ENCODE data around the gene RHOC. TPM values are rescaled to one million over a fixed set of nuclear protein-coding genes. Genes with fewer than 3 reads are reported as not detected.

RHOC gene
- total and polyA plus RNA-seq, 2 donors (not counting 1 experiment from before 2014, with no cell fraction given), result 484 to 857 TPM

- H3K79me2 ChIP-seq (ENCODE audit: control insufficient read depth, insufficient read depth, low read length), result peaks cover 2% of the 10 kb centered on the region
- no peaks in the 10 kb centered on the region for H4K20me1 ChIP-seq (ENCODE audit: control insufficient read depth, extremely low read depth, insufficient read depth, low read length)
- DNase-seq (ENCODE audit: low read depth in 2 of 2), result no peak
- no peaks in the 10 kb centered on the region for H3K9me3 ChIP-seq (ENCODE audit: control insufficient read depth, insufficient read depth, low read depth, low read length)
- H3K36me3 ChIP-seq (ENCODE audit: control insufficient read depth, insufficient read depth, low read length), result peaks cover 2% of the 10 kb centered on the region
- H3K27me3 ChIP-seq (ENCODE audit: control insufficient read depth, insufficient read depth, low read length), result no peaks in the 10 kb centered on the region
- no peak overlapping the region for H3K27ac ChIP-seq (ENCODE audit: insufficient read depth, low read length)
- no peaks in the 10 kb centered on the region for H3K4me1 ChIP-seq (ENCODE audit: control insufficient read depth, extremely low read depth, insufficient read depth, low read length)
- H2AFZ ChIP-seq (ENCODE audit: low read length), result no peak overlapping the region
- no peak overlapping the region for H3K4me2 ChIP-seq (ENCODE audit: extremely low read depth, insufficient read depth, low read length)
- no peak overlapping the region for H3K9ac ChIP-seq (ENCODE audit: insufficient read depth, low read length)
- TF ChIP-seq, protein P1, sequence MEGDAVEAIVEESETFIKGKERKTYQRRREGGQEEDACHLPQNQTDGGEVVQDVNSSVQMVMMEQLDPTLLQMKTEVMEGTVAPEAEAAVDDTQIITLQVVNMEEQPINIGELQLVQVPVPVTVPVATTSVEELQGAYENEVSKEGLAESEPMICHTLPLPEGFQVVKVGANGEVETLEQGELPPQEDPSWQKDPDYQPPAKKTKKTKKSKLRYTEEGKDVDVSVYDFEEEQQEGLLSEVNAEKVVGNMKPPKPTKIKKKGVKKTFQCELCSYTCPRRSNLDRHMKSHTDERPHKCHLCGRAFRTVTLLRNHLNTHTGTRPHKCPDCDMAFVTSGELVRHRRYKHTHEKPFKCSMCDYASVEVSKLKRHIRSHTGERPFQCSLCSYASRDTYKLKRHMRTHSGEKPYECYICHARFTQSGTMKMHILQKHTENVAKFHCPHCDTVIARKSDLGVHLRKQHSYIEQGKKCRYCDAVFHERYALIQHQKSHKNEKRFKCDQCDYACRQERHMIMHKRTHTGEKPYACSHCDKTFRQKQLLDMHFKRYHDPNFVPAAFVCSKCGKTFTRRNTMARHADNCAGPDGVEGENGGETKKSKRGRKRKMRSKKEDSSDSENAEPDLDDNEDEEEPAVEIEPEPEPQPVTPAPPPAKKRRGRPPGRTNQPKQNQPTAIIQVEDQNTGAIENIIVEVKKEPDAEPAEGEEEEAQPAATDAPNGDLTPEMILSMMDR (conservative IDR thresholded peaks at IDR 0.05 in 1 of 2, IDR thresholded peaks at IDR 0.05 in 1 of 2; ENCODE audit: low read depth in 1 of 2, low read length in 2 of 2), result no peak
- TF ChIP-seq EZH2 (IDR thresholded peaks at IDR 0.05; ENCODE audit: low read length, missing control alignments), result no peak
- H3K4me3 ChIP-seq (replicated peaks in 1 of 4; ENCODE audit: control extremely low read depth in 1 of 4, insufficient read depth in 1 of 4, low read depth in 3 of 4, low read length in 4 of 4), result no peak overlapping the region
These were observed 21.0 kb downstream of the RHOC start for GRCh38 chr1:112685913-112686312.

DNA sequence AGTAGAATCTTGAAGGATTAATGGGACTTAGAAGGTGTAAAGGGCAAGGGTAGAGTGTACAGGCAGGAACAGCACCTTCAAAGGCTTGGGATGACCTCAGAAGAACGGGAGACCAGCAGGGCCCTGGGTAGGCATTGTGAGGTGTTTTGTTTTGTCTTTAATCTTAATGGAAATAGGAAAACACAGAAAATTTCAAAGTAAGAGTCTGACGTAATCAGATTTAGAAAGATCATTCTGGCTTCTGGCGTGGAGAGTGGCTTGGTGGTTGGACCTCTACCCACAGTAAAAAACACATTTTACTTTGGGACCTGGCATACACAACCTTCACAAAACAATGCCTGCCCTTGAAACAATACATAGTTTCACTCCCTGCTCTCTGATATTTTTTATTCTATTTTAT is 28.3 kb downstream of the RHOC start:
- Histone ChIP-seq H3K36me3 (ENCODE audit: control insufficient read depth, insufficient read depth, low read length) (no peaks in the 10 kb centered on the region), H3K9me3 (ENCODE audit: control insufficient read depth, insufficient read depth, low read depth, low read length) (no peaks in the 10 kb centered on the region), H3K27ac (ENCODE audit: insufficient read depth, low read length) (no peak overlapping the region), H3K4me2 (ENCODE audit: extremely low read depth, insufficient read depth, low read length) (no peak overlapping the region), H3K79me2 (ENCODE audit: control insufficient read depth, insufficient read depth, low read length) (peaks cover 13% of the 10 kb centered on the region), H3K4me3 (replicated peaks in 1 of 4; ENCODE audit: control extremely low read depth in 1 of 4, insufficient read depth in 1 of 4, low read depth in 3 of 4, low read length in 4 of 4) (no peak overlapping the region), H4K20me1 (ENCODE audit: control insufficient read depth, extremely low read depth, insufficient read depth, low read length) (no peaks in the 10 kb centered on the region), H3K9ac (ENCODE audit: insufficient read depth, low read length) (no peak overlapping the region), H3K4me1 (ENCODE audit: control insufficient read depth, extremely low read depth, insufficient read depth, low read length) (peaks cover 5% of the 10 kb centered on the region), H3K27me3 (ENCODE audit: control insufficient read depth, insufficient read depth, low read length) (no peaks in the 10 kb centered on the region), H2AFZ (ENCODE audit: low read length) (no peak overlapping the region)
- no peak for TF ChIP-seq EZH2 (IDR thresholded peaks at IDR 0.05; ENCODE audit: low read length, missing control alignments)
- TF ChIP-seq, protein P1 (conservative IDR thresholded peaks at IDR 0.05 in 1 of 2, IDR thresholded peaks at IDR 0.05 in 1 of 2; ENCODE audit: low read depth in 1 of 2, low read length in 2 of 2), result no peak
- no peak for DNase-seq (ENCODE audit: low read depth in 2 of 2)

GRCh38 chr1:112677501-112677900 is 29.4 kb downstream of the RHOC start:
- no peak for TF ChIP-seq EZH2 (IDR thresholded peaks at IDR 0.05; ENCODE audit: low read length, missing control alignments)
- TF ChIP-seq, protein P1 (conservative IDR thresholded peaks at IDR 0.05 in 1 of 2, IDR thresholded peaks at IDR 0.05 in 1 of 2; ENCODE audit: low read depth in 1 of 2, low read length in 2 of 2), result no peak
- no peaks in the 10 kb centered on the region for H4K20me1 ChIP-seq (ENCODE audit: control insufficient read depth, extremely low read depth, insufficient read depth, low read length)
- H3K9ac ChIP-seq (ENCODE audit: insufficient read depth, low read length), result no peak overlapping the region
- peaks cover 11% of the 10 kb centered on the region for H3K79me2 ChIP-seq (ENCODE audit: control insufficient read depth, insufficient read depth, low read length)
- no peaks in the 10 kb centered on the region for H3K36me3 ChIP-seq (ENCODE audit: control insufficient read depth, insufficient read depth, low read length)
- no peak overlapping the region for H3K4me2 ChIP-seq (ENCODE audit: extremely low read depth, insufficient read depth, low read length)
- DNase-seq (ENCODE audit: low read depth in 2 of 2), result no peak
- H3K4me3 ChIP-seq (replicated peaks in 1 of 4; ENCODE audit: control extremely low read depth in 1 of 4, insufficient read depth in 1 of 4, low read depth in 3 of 4, low read length in 4 of 4), result no peak overlapping the region
- no peaks in the 10 kb centered on the region for H3K27me3 ChIP-seq (ENCODE audit: control insufficient read depth, insufficient read depth, low read length)
- H2AFZ ChIP-seq (ENCODE audit: low read length), result no peak overlapping the region
- H3K4me1 ChIP-seq (ENCODE audit: control insufficient read depth, extremely low read depth, insufficient read depth, low read length), result peaks cover 10% of the 10 kb centered on the region
- H3K9me3 ChIP-seq (ENCODE audit: control insufficient read depth, insufficient read depth, low read depth, low read length), result no peaks in the 10 kb centered on the region
- H3K27ac ChIP-seq (ENCODE audit: insufficient read depth, low read length), result no peak overlapping the region
